Kidney capillary endothelial cell (primary cell): ENCODE data around the gene HGD.
"Not testable (repeated sequence)": the region's sequence is repeated elsewhere in the genome, so short reads cannot be mapped to it uniquely, and the experiment has no call there.

ENCODE experiments used
- DNase-seq: peaks from one replicate; pipeline ENCODE4 v3.0.0-alpha.2; 2018; ENCODE audit warnings: low spot score

Gene HGD

GRCh38 chr3:120637851-120638559, 44.0 kb downstream of the HGD start:
- no peak for DNase-seq

GRCh38 chr3:120636795-120637401, 45.1 kb downstream of the HGD start:
- DNase-seq, result no peak

- DNase-seq, result no peak
These were observed 47.5 kb downstream of the HGD start for GRCh38 chr3:120634539-120634938.

GRCh38 chr3:120625159-120625586, 56.9 kb downstream of the HGD start:
- peak; percentile 17 for DNase-seq

- DNase-seq, result no peak
These were observed 58.3 kb downstream of the HGD start for GRCh38 chr3:120623727-120624093.

- DNase-seq, result no peak
These were observed 58.9 kb downstream of the HGD start for GRCh38 chr3:120622870-120623726.

- no peak for DNase-seq
These were observed 59.6 kb downstream of the HGD start for GRCh38 chr3:120622457-120622856.

GRCh38 chr3:120616745-120617144, 65.3 kb downstream of the HGD start:
- DNase-seq, result not testable (repeated sequence)

- peak; percentile 89 for DNase-seq
These were observed 66.0 kb downstream of the HGD start for GRCh38 chr3:120615847-120616609.

- no peak for DNase-seq
These were observed 67.3 kb downstream of the HGD start for GRCh38 chr3:120614765-120615164.

GRCh38 chr3:120608506-120608905, 73.5 kb downstream of the HGD start:
- DNase-seq, result no peak

- DNase-seq, result no peak
These were observed 77.3 kb downstream of the HGD start for GRCh38 chr3:120604784-120605183.

GRCh38 chr3:120604382-120604781, 77.7 kb downstream of the HGD start:
- no peak for DNase-seq

- no peak for DNase-seq
These were observed 79.4 kb downstream of the HGD start for GRCh38 chr3:120602682-120603081.

GRCh38 chr3:120601554-120601953, 80.5 kb downstream of the HGD start:
- no peak for DNase-seq

GRCh38 chr3:120599211-120599610, 82.8 kb downstream of the HGD start:
- DNase-seq, result no peak

GRCh38 chr3:120597445-120598049, 84.5 kb downstream of the HGD start:
- DNase-seq, result no peak

- no peak for DNase-seq
These were observed 85.2 kb downstream of the HGD start for GRCh38 chr3:120596853-120597223.

GRCh38 chr3:120596116-120596852, 85.8 kb downstream of the HGD start, which contains the start of gene NDUFB4:
TSS of gene NDUFB4 (plus strand) at chr3:120596336. CDS start at chr3:120596360, 24 bp downstream.
- DNase-seq, result peak; percentile 100

- DNase-seq, result no peak
These were observed 86.3 kb downstream of the HGD start for GRCh38 chr3:120595788-120596115.

GRCh38 chr3:120587332-120587975, 94.6 kb downstream of the HGD start:
- no peak for DNase-seq
